HG02981 (cell line): ENCODE measurements around the gene NUP210.
A peak's percentile ranks its signal among the peaks of the same experiment; 100 is the strongest.
"Not testable (repeated sequence)": the region's sequence is repeated elsewhere in the genome, so short reads cannot be mapped to it uniquely, and the experiment has no call there.

Source experiments
- ATAC-seq: cut with Tn5 transposase; IDR thresholded peaks from one replicate; pipeline ENCODE4 v1.9.1; 2021; ENCODE audit warnings: mild to moderate bottlenecking, moderate library complexity; ENCODE audit not compliant: unreplicated experiment

The NUP210 gene

GRCh38 chr3:13420045-13420830 is at the start of gene NUP210:
TSS of gene NUP210 (minus strand) at chr3:13420322. CDS start at chr3:13420226, 96 bp downstream.
- ATAC-seq: peak; percentile 61

GRCh38 chr3:13466781-13467180 is 46.7 kb upstream of the NUP210 start:
- no peak for ATAC-seq

- ATAC-seq: no peak
Observed at GRCh38 chr3:13465236-13465873, 45.2 kb upstream of the NUP210 start.

GRCh38 chr3:13463618-13464400 is 43.7 kb upstream of the NUP210 start:
- no peak for ATAC-seq

- ATAC-seq: no peak
Observed at GRCh38 chr3:13462822-13463221, 42.7 kb upstream of the NUP210 start.

- no peak for ATAC-seq
Observed at GRCh38 chr3:13462125-13462629, 42.1 kb upstream of the NUP210 start.

GRCh38 chr3:13461169-13462124 is 41.3 kb upstream of the NUP210 start:
- no peak for ATAC-seq

GRCh38 chr3:13460341-13460736 is 40.2 kb upstream of the NUP210 start:
- no peak for ATAC-seq

- no peak for ATAC-seq
Observed at GRCh38 chr3:13459605-13460340, 39.7 kb upstream of the NUP210 start.

- no peak for ATAC-seq
Observed at GRCh38 chr3:13457593-13457992, 37.5 kb upstream of the NUP210 start.

- no peak for ATAC-seq
Observed at GRCh38 chr3:13455644-13456043, 35.5 kb upstream of the NUP210 start.

- ATAC-seq: peak; percentile 33
Observed at GRCh38 chr3:13452490-13453335, 32.6 kb upstream of the NUP210 start.

- ATAC-seq: peak; percentile 10
Observed at GRCh38 chr3:13451301-13451673, 31.2 kb upstream of the NUP210 start.

- ATAC-seq: not testable (repeated sequence)
Observed at GRCh38 chr3:13442882-13443281, 22.8 kb upstream of the NUP210 start.

- no peak for ATAC-seq
Observed at GRCh38 chr3:13440204-13440817, 20.2 kb upstream of the NUP210 start.

- not testable (repeated sequence) for ATAC-seq
Observed at GRCh38 chr3:13436213-13436612, 16.1 kb upstream of the NUP210 start.

- ATAC-seq: no peak
Observed at GRCh38 chr3:13433912-13434311, 13.8 kb upstream of the NUP210 start.

GRCh38 chr3:13432093-13432492 is 12.0 kb upstream of the NUP210 start:
- ATAC-seq: no peak
